HEK293T (cell line): ENCODE measurements around the gene UCP2.

Experiments used
- BHLHE40 ChIP-seq: fragments of 450-650 bp; IDR thresholded peaks from 2 replicates; pipeline ENCODE4 v1.6.1; 2016; ENCODE audit warnings: mild to moderate bottlenecking, moderate library complexity, borderline replicate concordance
- PKNOX1 ChIP-seq: fragments of 450-650 bp; IDR thresholded peaks from 2 replicates; pipeline ENCODE4 v1.6.1; 2016

DNA sequence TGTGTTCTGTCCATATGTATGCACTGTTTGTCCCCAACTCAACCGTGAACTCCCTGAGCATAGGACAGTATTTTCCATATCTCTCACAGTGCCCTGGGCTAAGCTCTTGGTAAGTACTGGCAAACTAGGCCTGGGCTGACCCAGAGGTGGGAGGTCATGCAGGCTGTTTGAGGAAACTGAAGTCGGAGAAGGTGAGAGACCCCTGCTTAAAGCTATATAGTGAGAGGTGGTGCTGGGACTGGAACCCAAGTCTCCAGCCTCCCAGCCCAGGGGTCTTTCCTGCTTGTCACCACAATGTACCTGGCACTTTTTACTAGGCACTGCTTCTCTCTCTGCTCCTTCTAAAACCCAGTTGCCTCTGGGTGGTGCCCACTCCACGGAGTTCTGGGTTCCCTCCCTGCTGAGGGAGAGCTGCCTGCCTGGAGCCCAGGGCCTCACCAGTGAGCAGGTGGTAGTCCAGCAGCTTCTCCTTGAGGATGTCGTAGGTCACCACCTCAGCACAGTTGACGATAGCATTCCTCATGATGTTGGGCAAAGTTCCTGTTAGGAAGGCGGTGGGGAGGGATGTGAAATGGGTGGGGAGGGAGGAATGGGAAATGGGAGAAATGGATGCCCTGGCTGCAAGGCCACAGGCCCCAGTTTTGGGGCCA is 21.5 kb upstream of the UCP2 start:
- TF ChIP-seq BHLHE40 (no peak), PKNOX1 (no peak)
